ENCODE data around the gene COL18A1.

The COL18A1 gene

GRCh38 chr21:45378258-45378966 is 26.6 kb upstream of the COL18A1 start:
- peak; percentile 52; the same call in 2 of the 3 replicates for ATAC-seq

DNA sequence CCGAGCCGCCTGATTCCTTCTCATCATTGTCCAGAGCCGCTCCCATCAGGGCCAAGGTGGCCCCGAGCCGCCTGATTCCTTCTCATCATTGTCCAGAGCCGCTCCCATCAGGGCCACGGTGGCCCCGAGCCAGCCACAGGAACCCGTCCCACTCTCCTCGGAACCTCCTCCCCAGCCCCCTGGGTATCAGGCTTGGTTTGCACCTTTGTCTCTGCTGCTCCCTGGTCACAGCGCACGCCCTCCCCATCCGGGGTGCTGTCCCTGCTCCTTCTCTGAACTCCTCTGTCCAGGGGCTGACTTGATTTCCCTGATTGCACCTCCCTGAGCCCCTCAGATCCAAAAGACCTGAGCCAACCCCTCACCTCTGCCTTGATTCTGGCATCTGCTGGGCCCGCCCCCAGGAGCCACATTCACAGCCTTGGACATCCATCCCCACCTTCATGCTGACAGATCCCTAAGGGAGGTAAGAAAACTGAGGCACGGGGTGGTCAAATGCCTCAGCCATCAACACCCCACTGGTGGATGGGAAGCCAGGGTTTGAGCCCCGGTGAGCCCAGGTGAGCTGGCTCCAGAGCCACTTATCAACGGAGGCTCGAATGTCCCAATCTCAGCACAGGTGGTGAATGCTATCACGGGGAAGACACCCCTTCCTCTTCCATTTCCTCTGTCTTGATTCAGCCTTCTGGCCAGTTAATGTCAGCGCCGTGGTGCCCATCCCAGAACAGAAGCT is 25.6 kb upstream of the COL18A1 start:
- ATAC-seq, result no peak
- TF ChIP-seq ZNF70 (CRISPR knock-in tag; IDR thresholded peaks at IDR 0.05), result no peak

More at GRCh38 chr21:45378258-45378966, 26.6 kb upstream of the COL18A1 start:
- TF ChIP-seq, protein P1, sequence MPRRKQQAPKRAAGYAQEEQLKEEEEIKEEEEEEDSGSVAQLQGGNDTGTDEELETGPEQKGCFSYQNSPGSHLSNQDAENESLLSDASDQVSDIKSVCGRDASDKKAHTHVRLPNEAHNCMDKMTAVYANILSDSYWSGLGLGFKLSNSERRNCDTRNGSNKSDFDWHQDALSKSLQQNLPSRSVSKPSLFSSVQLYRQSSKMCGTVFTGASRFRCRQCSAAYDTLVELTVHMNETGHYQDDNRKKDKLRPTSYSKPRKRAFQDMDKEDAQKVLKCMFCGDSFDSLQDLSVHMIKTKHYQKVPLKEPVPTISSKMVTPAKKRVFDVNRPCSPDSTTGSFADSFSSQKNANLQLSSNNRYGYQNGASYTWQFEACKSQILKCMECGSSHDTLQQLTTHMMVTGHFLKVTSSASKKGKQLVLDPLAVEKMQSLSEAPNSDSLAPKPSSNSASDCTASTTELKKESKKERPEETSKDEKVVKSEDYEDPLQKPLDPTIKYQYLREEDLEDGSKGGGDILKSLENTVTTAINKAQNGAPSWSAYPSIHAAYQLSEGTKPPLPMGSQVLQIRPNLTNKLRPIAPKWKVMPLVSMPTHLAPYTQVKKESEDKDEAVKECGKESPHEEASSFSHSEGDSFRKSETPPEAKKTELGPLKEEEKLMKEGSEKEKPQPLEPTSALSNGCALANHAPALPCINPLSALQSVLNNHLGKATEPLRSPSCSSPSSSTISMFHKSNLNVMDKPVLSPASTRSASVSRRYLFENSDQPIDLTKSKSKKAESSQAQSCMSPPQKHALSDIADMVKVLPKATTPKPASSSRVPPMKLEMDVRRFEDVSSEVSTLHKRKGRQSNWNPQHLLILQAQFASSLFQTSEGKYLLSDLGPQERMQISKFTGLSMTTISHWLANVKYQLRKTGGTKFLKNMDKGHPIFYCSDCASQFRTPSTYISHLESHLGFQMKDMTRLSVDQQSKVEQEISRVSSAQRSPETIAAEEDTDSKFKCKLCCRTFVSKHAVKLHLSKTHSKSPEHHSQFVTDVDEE (CRISPR knock-in tag; IDR thresholded peaks at IDR 0.05), result no peak
- TF ChIP-seq OSR1 (CRISPR knock-in tag; IDR thresholded peaks at IDR 0.05) (no peak), POU6F1 (CRISPR knock-in tag; IDR thresholded peaks at IDR 0.05; ENCODE audit: borderline replicate concordance, low read depth) (no peak), TOX (CRISPR knock-in tag; IDR thresholded peaks at IDR 0.05; ENCODE audit: borderline replicate concordance) (no peak), PPARA (CRISPR knock-in tag; IDR thresholded peaks at IDR 0.05; ENCODE audit: borderline replicate concordance) (no peak), SNAI2 (CRISPR knock-in tag; IDR thresholded peaks at IDR 0.05) (no peak), ZNF70 (CRISPR knock-in tag; IDR thresholded peaks at IDR 0.05) (no peak), BACH2 (CRISPR knock-in tag; IDR thresholded peaks at IDR 0.05; ENCODE audit: borderline replicate concordance) (no peak), ZFP3 (CRISPR knock-in tag; IDR thresholded peaks at IDR 0.05) (no peak), ARNTL (CRISPR knock-in tag; IDR thresholded peaks at IDR 0.05; ENCODE audit: borderline replicate concordance, low read depth) (no peak), ISL1 (CRISPR knock-in tag; IDR thresholded peaks at IDR 0.05) (no peak), ZNF8 (CRISPR knock-in tag; IDR thresholded peaks at IDR 0.05) (no peak), TCF4 (CRISPR knock-in tag; IDR thresholded peaks at IDR 0.05; ENCODE audit: borderline replicate concordance) (no peak), PATZ1 (CRISPR knock-in tag; IDR thresholded peaks at IDR 0.05; ENCODE audit: borderline replicate concordance) (no peak), ZFP30 (CRISPR knock-in tag; IDR thresholded peaks at IDR 0.05) (no peak), CSRNP3 (CRISPR knock-in tag; IDR thresholded peaks at IDR 0.05) (no peak), GLIS3 (CRISPR knock-in tag; IDR thresholded peaks at IDR 0.05) (no peak), CREB5 (CRISPR knock-in tag; IDR thresholded peaks at IDR 0.05; ENCODE audit: low read depth) (no peak)

GRCh38 chr21:45379901-45380330 is 25.0 kb upstream of the COL18A1 start:
- no peak for ATAC-seq
- TF ChIP-seq ZNF565 (CRISPR knock-in tag; conservative IDR thresholded peaks at IDR 0.05; ENCODE audit: low read depth) (no peak), ZFP3 (CRISPR knock-in tag; IDR thresholded peaks at IDR 0.05) (no peak), CREB5 (CRISPR knock-in tag; IDR thresholded peaks at IDR 0.05; ENCODE audit: low read depth) (no peak), SNAI2 (CRISPR knock-in tag; IDR thresholded peaks at IDR 0.05) (no peak), BACH2 (CRISPR knock-in tag; IDR thresholded peaks at IDR 0.05; ENCODE audit: borderline replicate concordance) (no peak)
